IPS-18a (cell line): Measurements from ENCODE around the gene TFAP2A.

Experiments used
- H3K27ac ChIP-seq: one replicate; pipeline ENCODE4 v1.5.1; 2013; ENCODE audit warnings: low read length
- H3K27me3 ChIP-seq: one replicate; pipeline ENCODE4 v1.6.1; 2013; ENCODE audit warnings: mild to moderate bottlenecking, low read length; ENCODE audit not compliant: control insufficient read depth, insufficient read depth
- H3K36me3 ChIP-seq: one replicate; pipeline ENCODE4 v1.6.1; 2013; ENCODE audit warnings: low read depth, low read length; ENCODE audit not compliant: control insufficient read depth
- H3K4me1 ChIP-seq: one replicate; pipeline ENCODE4 v1.6.1; 2013; ENCODE audit warnings: low read depth, low read length; ENCODE audit not compliant: control insufficient read depth
- H3K4me3 ChIP-seq: one replicate; pipeline ENCODE4 v1.5.1; 2013; ENCODE audit warnings: low read length
- H3K9ac ChIP-seq: one replicate; pipeline ENCODE4 v1.6.1; 2013; ENCODE audit warnings: mild to moderate bottlenecking, low read length, moderate library complexity
- H3K9me3 ChIP-seq: one replicate; pipeline ENCODE4 v1.6.1; 2013; ENCODE audit warnings: low read depth, low read length; ENCODE audit not compliant: control insufficient read depth

The TFAP2A gene

DNA sequence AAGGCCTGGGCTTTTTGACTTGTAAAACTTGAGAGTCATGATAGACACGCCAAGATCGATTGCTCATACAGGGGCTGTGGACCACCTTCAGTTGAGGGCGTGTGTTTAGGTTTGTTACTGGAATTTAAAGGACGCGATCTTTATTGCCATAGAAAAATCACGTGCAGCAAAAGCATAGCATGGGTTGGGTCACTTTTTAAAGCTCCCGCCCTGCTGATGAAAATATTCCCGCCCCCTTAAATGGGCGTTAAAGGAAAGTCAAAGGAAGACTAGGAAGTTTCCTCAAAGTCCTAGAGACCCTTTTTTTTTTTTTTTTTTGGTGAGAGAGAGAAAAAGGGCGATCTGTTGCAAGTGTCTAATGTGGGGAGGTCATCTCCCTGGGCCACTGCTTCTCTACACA, 23.1 kb downstream of the TFAP2A start:
- Histone ChIP-seq H3K9ac (no peak overlapping the region), H3K4me3 (peak overlapping the region; percentile 10), H3K27me3 (peaks cover 99% of the 10 kb centered on the region), H3K9me3 (no peaks in the 10 kb centered on the region), H3K36me3 (no peaks in the 10 kb centered on the region), H3K27ac (no peak overlapping the region), H3K4me1 (peaks cover 33% of the 10 kb centered on the region)

- Histone ChIP-seq H3K9ac (no peak overlapping the region), H3K4me1 (peaks cover 38% of the 10 kb centered on the region), H3K27me3 (peaks cover 100% of the 10 kb centered on the region), H3K9me3 (no peaks in the 10 kb centered on the region), H3K36me3 (no peaks in the 10 kb centered on the region), H3K27ac (no peak overlapping the region), H3K4me3 (peak overlapping the region; percentile 10)
These were observed 23.6 kb downstream of the TFAP2A start for GRCh38 chr6:10391299-10391630.

DNA sequence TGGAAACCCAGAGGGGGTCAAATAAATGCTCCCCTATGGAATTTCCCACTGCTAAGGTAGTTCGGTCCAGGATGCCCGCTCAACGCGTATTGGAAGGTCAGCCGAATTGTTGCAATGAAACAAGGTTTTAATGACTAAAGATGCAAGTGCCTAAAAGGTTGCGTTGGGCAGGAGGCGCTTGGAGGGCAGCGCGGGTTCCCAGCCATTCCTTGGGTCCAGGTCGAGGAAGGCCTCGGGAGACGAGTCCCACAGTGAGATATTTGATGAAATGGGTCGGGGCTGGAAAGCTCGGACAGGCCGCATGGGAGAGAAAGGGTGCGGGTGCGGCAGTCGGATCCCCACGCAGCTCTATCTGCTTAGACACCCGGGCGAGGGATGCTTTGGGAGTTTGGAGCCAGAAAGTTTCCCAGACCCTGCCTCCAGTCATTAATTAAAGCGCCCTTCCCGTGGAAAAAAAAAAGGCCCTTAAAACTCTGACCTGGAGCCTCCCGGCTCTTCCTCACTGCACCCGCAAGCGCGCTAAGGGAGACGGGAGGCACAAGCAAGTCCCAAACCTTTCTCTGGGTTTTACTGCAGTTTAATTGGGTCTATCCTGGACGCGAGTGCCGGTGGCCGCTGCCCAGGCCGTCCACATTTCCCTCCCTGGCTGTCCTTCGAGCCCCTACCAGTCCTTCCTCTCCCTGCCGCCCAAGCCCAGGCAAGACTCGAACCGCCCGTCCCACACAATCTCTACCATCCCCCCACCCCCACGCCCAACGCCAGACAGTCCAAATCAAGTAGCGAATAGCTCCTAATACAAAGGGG, 24.2 kb downstream of the TFAP2A start:
- Histone ChIP-seq H3K27me3 (peaks cover 100% of the 10 kb centered on the region), H3K36me3 (no peaks in the 10 kb centered on the region), H3K9me3 (no peaks in the 10 kb centered on the region), H3K4me1 (peaks cover 37% of the 10 kb centered on the region), H3K4me3 (peak overlapping the region; percentile 42), H3K9ac (no peak overlapping the region), H3K27ac (no peak overlapping the region)

DNA sequence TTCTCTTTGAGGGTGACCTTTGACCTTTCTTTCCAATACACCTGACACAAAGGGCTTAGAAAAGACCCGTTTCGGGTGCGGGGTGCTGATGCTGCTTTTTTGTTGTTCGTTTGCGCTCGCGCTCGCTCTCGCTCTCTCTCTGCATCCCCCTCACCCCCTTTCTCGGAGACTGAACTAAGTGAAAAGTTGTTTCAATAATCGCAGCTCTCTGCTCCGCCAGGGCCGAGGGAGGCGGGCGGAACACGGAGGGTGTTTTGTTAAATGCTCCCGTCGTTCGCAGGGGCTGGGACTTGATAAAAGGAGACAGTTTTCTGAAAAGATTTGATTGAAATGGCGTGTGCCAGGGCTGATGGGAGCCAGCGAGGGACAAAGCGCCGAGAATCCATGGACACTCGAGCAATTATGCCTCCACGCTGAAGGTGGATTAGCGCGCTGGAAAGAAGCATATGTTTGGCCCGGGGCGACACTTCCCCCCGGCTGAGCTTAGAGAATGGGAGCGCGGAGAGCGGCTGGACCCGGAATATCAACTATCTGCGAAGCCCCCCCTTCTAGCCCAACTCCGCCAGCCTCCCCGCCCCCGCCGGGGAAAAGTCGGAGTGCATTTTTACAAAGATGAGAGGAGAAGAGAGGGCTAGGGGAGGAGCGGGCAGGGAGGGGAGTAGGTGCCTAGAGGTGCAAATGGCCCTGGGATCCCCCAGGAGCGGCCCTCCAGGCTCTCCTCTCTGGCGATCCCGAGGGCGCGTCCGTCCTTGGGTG, 25.0 kb downstream of the TFAP2A start:
- Histone ChIP-seq H3K27ac (no peak overlapping the region), H3K27me3 (peaks cover 100% of the 10 kb centered on the region), H3K9ac (no peak overlapping the region), H3K4me3 (peak overlapping the region; percentile 42), H3K4me1 (peaks cover 38% of the 10 kb centered on the region), H3K9me3 (no peaks in the 10 kb centered on the region), H3K36me3 (no peaks in the 10 kb centered on the region)

DNA sequence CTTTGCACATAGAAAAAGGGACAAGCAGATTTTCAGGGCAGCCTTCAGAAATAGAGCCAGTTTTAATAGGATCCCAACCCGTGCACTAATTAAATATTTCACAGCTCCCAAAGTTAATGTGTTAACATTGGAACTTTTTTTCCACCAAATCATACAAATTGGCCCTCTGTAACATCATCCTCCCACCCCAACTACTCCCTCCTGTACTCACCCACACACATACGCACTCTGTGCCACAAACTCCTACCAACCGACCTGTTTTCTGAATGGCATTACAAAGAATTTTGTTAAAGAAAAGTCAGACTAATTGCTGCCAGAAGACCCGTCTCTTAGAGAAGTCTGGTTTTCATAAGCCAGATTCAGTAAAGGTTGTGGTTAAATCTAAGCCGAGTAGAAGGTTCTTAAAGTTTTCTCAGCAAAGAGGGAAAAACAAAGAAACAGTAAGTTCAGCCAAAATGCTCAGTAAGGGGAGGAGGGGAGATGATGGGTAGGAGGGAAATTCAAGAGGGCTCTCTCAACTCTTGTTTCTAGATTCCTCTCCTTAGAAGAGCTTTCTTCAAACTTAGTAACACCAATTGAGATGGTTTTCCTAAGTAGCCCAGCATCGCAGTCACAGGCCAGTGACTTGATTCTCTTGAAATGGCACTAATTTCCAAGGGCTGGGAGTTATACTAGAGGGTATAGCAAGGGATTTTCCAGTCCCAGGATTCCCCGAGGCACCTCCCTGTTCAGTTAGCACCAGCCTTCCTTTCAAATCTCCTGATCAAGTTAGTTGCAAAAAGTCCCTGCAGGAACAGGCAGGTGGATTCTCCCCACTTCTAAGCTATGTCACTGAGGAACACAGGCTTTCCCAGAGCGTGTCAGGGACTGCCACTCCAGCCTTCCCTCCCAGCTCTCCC, 27.9 kb downstream of the TFAP2A start:
- Histone ChIP-seq H3K4me3 (no peak overlapping the region), H3K4me1 (peaks cover 38% of the 10 kb centered on the region), H3K9ac (no peak overlapping the region), H3K27ac (no peak overlapping the region), H3K36me3 (no peaks in the 10 kb centered on the region), H3K27me3 (peaks cover 100% of the 10 kb centered on the region), H3K9me3 (no peaks in the 10 kb centered on the region)

DNA sequence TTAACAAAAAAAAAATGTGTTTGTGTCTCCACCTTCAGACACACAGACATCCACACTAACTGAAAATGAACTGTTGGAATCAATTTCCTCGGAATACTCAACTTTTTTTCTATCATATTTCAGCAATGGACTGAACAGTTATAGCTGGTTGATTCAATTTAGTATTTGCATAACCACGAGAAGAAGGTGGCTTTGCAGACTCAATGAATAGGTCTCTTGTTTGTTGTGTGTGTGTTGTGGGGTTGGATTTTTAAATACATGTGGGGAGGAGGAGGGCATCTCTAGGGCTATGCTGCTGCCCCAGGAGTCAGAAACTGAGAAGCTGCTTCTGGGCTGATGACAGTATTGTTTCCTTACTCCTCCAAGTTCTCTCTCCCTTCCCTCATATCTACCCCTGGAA, 28.7 kb downstream of the TFAP2A start:
- Histone ChIP-seq H3K9me3 (no peaks in the 10 kb centered on the region), H3K4me1 (peaks cover 32% of the 10 kb centered on the region), H3K4me3 (no peak overlapping the region), H3K9ac (no peak overlapping the region), H3K27ac (no peak overlapping the region), H3K36me3 (no peaks in the 10 kb centered on the region), H3K27me3 (peaks cover 100% of the 10 kb centered on the region)

- Histone ChIP-seq H3K4me3 (no peak overlapping the region), H3K36me3 (no peaks in the 10 kb centered on the region), H3K27ac (no peak overlapping the region), H3K4me1 (peaks cover 32% of the 10 kb centered on the region), H3K9ac (no peak overlapping the region), H3K27me3 (peaks cover 100% of the 10 kb centered on the region), H3K9me3 (no peaks in the 10 kb centered on the region)
These were observed 29.2 kb downstream of the TFAP2A start for GRCh38 chr6:10385524-10386132.

DNA sequence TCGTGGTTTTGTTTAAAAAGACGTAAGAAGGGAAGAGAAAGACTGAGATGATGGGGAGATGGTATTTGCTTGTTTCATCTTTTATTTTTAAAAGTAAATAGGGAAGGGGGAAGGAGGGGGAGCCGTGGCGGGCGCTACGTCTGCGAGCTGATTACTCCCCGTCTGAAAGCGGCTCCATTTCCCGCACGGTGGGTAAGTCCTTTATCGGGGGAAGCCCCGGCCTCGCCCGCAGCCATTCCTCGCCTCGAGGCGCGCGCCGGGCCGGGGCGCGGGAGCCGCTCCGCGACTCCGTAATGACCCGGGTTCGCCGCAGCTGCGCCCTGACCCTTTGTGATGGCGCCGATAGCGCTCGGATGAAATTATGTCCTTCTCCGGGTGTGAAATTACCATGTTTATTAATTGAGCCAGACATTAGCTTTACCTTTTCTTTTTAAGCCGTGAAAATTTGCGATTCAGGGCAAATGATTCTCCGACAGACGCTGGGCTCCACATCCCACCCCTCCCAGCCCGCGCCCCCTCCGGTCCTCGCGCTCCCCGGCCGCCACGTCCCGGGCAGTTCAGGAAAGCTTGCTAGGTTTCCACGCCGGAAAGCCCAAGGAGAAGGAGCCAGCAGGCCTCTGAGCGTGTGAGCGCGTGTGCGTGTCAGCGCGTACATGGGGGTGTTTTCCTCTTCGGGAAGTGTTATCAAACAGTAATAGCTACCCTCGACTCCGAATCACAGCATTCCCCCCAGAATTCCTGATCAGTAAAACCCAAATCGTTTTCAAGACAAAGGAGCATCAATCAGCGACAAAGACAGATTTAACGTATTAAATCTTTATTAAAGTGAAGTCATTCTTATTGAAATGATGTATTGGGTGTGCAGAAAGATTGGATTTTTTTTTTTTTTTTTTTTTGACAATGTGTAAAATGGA, 30.0 kb downstream of the TFAP2A start:
- Histone ChIP-seq H3K9ac (no peak overlapping the region), H3K36me3 (no peaks in the 10 kb centered on the region), H3K9me3 (no peaks in the 10 kb centered on the region), H3K4me1 (peaks cover 30% of the 10 kb centered on the region), H3K4me3 (peak overlapping the region; percentile 7), H3K27ac (no peak overlapping the region), H3K27me3 (peaks cover 100% of the 10 kb centered on the region)

- Histone ChIP-seq H3K9me3 (no peaks in the 10 kb centered on the region), H3K36me3 (no peaks in the 10 kb centered on the region), H3K4me3 (no peak overlapping the region), H3K4me1 (peaks cover 23% of the 10 kb centered on the region), H3K27me3 (peaks cover 98% of the 10 kb centered on the region), H3K9ac (no peak overlapping the region), H3K27ac (no peak overlapping the region)
These were observed 30.7 kb downstream of the TFAP2A start for GRCh38 chr6:10384091-10384609.

DNA sequence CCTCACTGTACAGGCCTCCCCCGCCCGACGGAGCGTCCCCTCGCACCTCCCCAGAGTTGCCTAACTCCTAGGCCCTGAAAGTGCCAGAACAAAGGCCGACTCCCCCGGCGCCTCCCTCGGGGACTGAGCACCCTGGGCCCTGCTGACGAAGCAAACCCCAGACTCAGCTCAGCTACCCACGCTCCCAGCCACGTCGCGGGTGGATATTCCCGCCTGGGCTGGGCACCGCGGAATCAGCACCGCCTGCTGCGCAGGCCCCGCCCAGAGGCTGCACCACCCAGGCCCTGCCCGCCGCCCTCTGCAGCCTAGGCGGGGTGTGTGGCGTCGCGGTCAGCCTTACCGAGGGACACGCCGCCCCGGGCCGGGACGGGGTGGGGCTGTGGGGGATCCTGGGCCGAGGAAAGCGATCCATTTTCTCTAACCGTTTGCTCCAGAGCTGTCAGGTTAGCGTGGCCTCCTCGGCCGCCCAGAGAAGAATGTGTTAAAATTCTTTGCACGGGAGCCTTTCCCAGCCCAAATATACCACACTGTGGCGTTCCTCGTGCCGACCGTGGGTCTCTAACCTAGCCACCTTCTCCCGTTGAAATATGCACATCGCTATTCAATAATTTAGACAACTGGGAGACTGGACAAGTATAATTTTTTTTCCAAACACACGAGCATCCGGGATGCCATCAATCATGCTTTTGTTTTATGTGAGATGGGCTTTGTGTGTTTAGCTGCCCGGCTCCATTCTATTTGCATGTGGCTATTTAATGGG, 31.4 kb downstream of the TFAP2A start:
- Histone ChIP-seq H3K9ac (no peak overlapping the region), H3K4me1 (peaks cover 21% of the 10 kb centered on the region), H3K4me3 (no peak overlapping the region), H3K9me3 (no peaks in the 10 kb centered on the region), H3K36me3 (no peaks in the 10 kb centered on the region), H3K27me3 (peaks cover 94% of the 10 kb centered on the region), H3K27ac (no peak overlapping the region)
